Measurements from ENCODE around the gene PARP14.
A peak's percentile ranks its signal among the peaks of the same experiment; 100 is the strongest.
"Not testable (repeated sequence)": the region's sequence is repeated elsewhere in the genome, so short reads cannot be mapped to it uniquely, and the experiment has no call there.

Gene PARP14

GRCh38 chr3:122710616-122711251, 30.1 kb downstream of the PARP14 start:
- FAIRE-seq, result peak; percentile 40
- peak; percentile 54 for TF ChIP-seq SPI1 (IDR thresholded peaks at IDR 0.05; ENCODE audit: low read depth, low read length)
- not testable (repeated sequence) for DNase-seq (ENCODE audit: insufficient read length, low spot score)

GRCh38 chr3:122714273-122714672, 33.6 kb downstream of the PARP14 start:
- DNase-seq (ENCODE audit: insufficient read length, low spot score) (no peak), FAIRE-seq (no peak)
- no peak for TF ChIP-seq POLR2A (IDR thresholded peaks at IDR 0.05; ENCODE audit: low read depth, low read length)
- no peak for TF ChIP-seq SPI1 (IDR thresholded peaks at IDR 0.05; ENCODE audit: low read depth, low read length)
- TF ChIP-seq PAX5 (IDR thresholded peaks at IDR 0.05; ENCODE audit: insufficient read depth, low read length, severe bottlenecking), result no peak
- TF ChIP-seq POLR2AphosphoS5 (IDR thresholded peaks at IDR 0.05; ENCODE audit: low read depth, low read length), result no peak
- TF ChIP-seq TAF1 (IDR thresholded peaks at IDR 0.05; ENCODE audit: low read depth, low read length), result no peak
- TF ChIP-seq POU2F2 (IDR thresholded peaks at IDR 0.05; ENCODE audit: low read depth, low read length), result no peak

GRCh38 chr3:122716667-122717066, 36.0 kb downstream of the PARP14 start:
- DNase-seq (ENCODE audit: insufficient read length, low spot score), result no peak
- peak; percentile 45 for FAIRE-seq
- no peak for TF ChIP-seq PAX5 (IDR thresholded peaks at IDR 0.05; ENCODE audit: insufficient read depth, low read length, severe bottlenecking)

- no peak for DNase-seq (ENCODE audit: insufficient read length, low spot score)
- TF ChIP-seq PAX5 (IDR thresholded peaks at IDR 0.05; ENCODE audit: insufficient read depth, low read length, severe bottlenecking) (no peak), SPI1 (IDR thresholded peaks at IDR 0.05; ENCODE audit: low read depth, low read length) (no peak)
- FAIRE-seq, result no peak
Measured at GRCh38 chr3:122719273-122719921, 38.8 kb downstream of the PARP14 start.

- DNase-seq (ENCODE audit: insufficient read length, low spot score) (no peak), FAIRE-seq (no peak)
- TF ChIP-seq TAF1 (IDR thresholded peaks at IDR 0.05; ENCODE audit: low read depth, low read length) (no peak), POU2F2 (IDR thresholded peaks at IDR 0.05; ENCODE audit: low read depth, low read length) (no peak), SPI1 (IDR thresholded peaks at IDR 0.05; ENCODE audit: low read depth, low read length) (no peak), POLR2AphosphoS5 (IDR thresholded peaks at IDR 0.05; ENCODE audit: low read depth, low read length) (no peak), PAX5 (IDR thresholded peaks at IDR 0.05; ENCODE audit: insufficient read depth, low read length, severe bottlenecking) (no peak), POLR2A (IDR thresholded peaks at IDR 0.05; ENCODE audit: low read depth, low read length) (no peak)
Measured at GRCh38 chr3:122725106-122725505, 44.5 kb downstream of the PARP14 start.

GRCh38 chr3:122727294-122727693, 46.7 kb downstream of the PARP14 start:
- no peak for FAIRE-seq
- TF ChIP-seq SPI1 (IDR thresholded peaks at IDR 0.05; ENCODE audit: low read depth, low read length), result no peak
- no peak for TF ChIP-seq POLR2AphosphoS5 (IDR thresholded peaks at IDR 0.05; ENCODE audit: low read depth, low read length)
- no peak for TF ChIP-seq POU2F2 (IDR thresholded peaks at IDR 0.05; ENCODE audit: low read depth, low read length)
- no peak for TF ChIP-seq PAX5 (IDR thresholded peaks at IDR 0.05; ENCODE audit: insufficient read depth, low read length, severe bottlenecking)
- no peak for TF ChIP-seq POLR2A (IDR thresholded peaks at IDR 0.05; ENCODE audit: low read depth, low read length)
- no peak for TF ChIP-seq TAF1 (IDR thresholded peaks at IDR 0.05; ENCODE audit: low read depth, low read length)

GRCh38 chr3:122727766-122728165, 47.1 kb downstream of the PARP14 start:
- no peak for DNase-seq (ENCODE audit: insufficient read length, low spot score)
- no peak for FAIRE-seq
- TF ChIP-seq POLR2A (IDR thresholded peaks at IDR 0.05; ENCODE audit: low read depth, low read length) (no peak), POLR2AphosphoS5 (IDR thresholded peaks at IDR 0.05; ENCODE audit: low read depth, low read length) (no peak), PAX5 (IDR thresholded peaks at IDR 0.05; ENCODE audit: insufficient read depth, low read length, severe bottlenecking) (no peak)

More at GRCh38 chr3:122727294-122727693, 46.7 kb downstream of the PARP14 start:
- DNase-seq (ENCODE audit: insufficient read length, low spot score), result no peak

GRCh38 chr3:122728186-122728585, 47.5 kb downstream of the PARP14 start:
- peak; percentile 26 for FAIRE-seq
- TF ChIP-seq POLR2A (IDR thresholded peaks at IDR 0.05; ENCODE audit: low read depth, low read length) (no peak), TAF1 (IDR thresholded peaks at IDR 0.05; ENCODE audit: low read depth, low read length) (no peak), SPI1 (IDR thresholded peaks at IDR 0.05; ENCODE audit: low read depth, low read length) (no peak), POU2F2 (IDR thresholded peaks at IDR 0.05; ENCODE audit: low read depth, low read length) (no peak), POLR2AphosphoS5 (IDR thresholded peaks at IDR 0.05; ENCODE audit: low read depth, low read length) (no peak), PAX5 (IDR thresholded peaks at IDR 0.05; ENCODE audit: insufficient read depth, low read length, severe bottlenecking) (no peak)
- no peak for DNase-seq (ENCODE audit: insufficient read length, low spot score)

GRCh38 chr3:122728756-122729514, 48.3 kb downstream of the PARP14 start:
- DNase-seq (ENCODE audit: insufficient read length, low spot score) (no peak), FAIRE-seq (no peak)
- TF ChIP-seq POU2F2 (IDR thresholded peaks at IDR 0.05; ENCODE audit: low read depth, low read length) (no peak), POLR2A (IDR thresholded peaks at IDR 0.05; ENCODE audit: low read depth, low read length) (no peak), PAX5 (IDR thresholded peaks at IDR 0.05; ENCODE audit: insufficient read depth, low read length, severe bottlenecking) (no peak), POLR2AphosphoS5 (IDR thresholded peaks at IDR 0.05; ENCODE audit: low read depth, low read length) (no peak), SPI1 (IDR thresholded peaks at IDR 0.05; ENCODE audit: low read depth, low read length) (no peak), TAF1 (IDR thresholded peaks at IDR 0.05; ENCODE audit: low read depth, low read length) (no peak)

GRCh38 chr3:122730240-122730639, 49.6 kb downstream of the PARP14 start:
- DNase-seq (ENCODE audit: insufficient read length, low spot score) (no peak), FAIRE-seq (no peak)
- TF ChIP-seq POLR2A (IDR thresholded peaks at IDR 0.05; ENCODE audit: low read depth, low read length) (no peak), POLR2AphosphoS5 (IDR thresholded peaks at IDR 0.05; ENCODE audit: low read depth, low read length) (no peak), TAF1 (IDR thresholded peaks at IDR 0.05; ENCODE audit: low read depth, low read length) (no peak), PAX5 (IDR thresholded peaks at IDR 0.05; ENCODE audit: insufficient read depth, low read length, severe bottlenecking) (no peak), POU2F2 (IDR thresholded peaks at IDR 0.05; ENCODE audit: low read depth, low read length) (no peak), SPI1 (IDR thresholded peaks at IDR 0.05; ENCODE audit: low read depth, low read length) (no peak)

- not testable (repeated sequence) for FAIRE-seq; DNase-seq (ENCODE audit: insufficient read length, low spot score)
Measured at GRCh38 chr3:122732682-122733525, 52.3 kb downstream of the PARP14 start.

All from GM12891 (cell line).